GM18907 (cell line): ENCODE data around the gene KIF16B.
"Not testable (repeated sequence)": the region's sequence is repeated elsewhere in the genome, so short reads cannot be mapped to it uniquely, and the experiment has no call there.

Experiments
- ATAC-seq: cut with Tn5 transposase; IDR thresholded peaks from one replicate; pipeline ENCODE4 v1.9.1; 2021; ENCODE audit warnings: mild to moderate bottlenecking, moderate library complexity; ENCODE audit not compliant: unreplicated experiment

KIF16B gene

DNA sequence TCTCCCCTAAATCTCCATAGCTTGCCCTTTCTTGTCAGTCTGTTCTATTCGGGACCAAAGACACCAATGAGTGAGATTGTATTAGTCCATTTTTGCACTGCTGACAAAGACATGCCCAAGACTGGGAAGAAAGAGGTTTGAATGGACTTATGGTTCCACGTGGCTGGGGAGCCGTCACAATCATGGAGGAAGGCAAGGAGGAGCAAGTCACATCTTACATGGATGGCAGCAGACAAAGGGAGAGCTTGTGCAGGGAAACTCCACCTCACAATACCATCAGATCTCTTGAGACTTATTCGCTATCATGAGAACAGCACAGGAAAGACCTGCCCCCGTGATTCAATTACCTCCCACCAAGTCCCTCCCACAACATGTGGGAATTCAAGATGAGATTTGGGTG is 133.7 kb downstream of the KIF16B start:
- ATAC-seq, result not testable (repeated sequence)

- no peak for ATAC-seq
These were observed 135.1 kb downstream of the KIF16B start for GRCh38 chr20:16438100-16438499.

GRCh38 chr20:16437387-16437996 is 135.8 kb downstream of the KIF16B start:
- ATAC-seq, result no peak

DNA sequence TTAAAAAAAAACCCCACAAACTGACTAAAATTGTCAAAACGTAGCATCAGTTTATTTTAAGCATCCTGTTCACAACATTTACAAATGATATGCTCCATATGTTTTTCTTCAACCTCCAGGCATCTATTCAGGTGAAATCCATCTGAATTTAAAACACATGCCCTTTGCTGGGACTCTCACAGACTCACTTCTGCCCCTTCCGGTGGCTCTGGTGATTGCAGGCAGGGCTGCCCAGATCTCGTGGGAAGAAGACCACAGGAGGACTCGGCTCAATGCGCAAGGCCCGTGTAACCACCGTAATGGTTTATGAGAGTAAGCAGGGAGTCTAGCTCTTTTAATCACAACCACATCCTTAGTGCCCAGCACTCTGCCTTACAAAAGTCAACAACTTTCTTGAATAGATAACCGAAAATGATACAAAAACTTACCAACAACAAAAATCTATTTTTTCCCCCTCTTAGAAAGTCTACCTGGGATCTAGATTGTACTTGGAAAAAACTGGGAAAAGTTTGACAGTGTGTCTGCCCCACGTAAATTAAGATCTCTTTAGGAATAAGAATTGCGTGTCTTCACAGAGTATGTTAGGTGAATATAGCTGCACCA is 139.1 kb downstream of the KIF16B start:
- ATAC-seq, result peak; percentile 56

GRCh38 chr20:16433293-16433580 is 140.0 kb downstream of the KIF16B start:
- ATAC-seq, result no peak

DNA sequence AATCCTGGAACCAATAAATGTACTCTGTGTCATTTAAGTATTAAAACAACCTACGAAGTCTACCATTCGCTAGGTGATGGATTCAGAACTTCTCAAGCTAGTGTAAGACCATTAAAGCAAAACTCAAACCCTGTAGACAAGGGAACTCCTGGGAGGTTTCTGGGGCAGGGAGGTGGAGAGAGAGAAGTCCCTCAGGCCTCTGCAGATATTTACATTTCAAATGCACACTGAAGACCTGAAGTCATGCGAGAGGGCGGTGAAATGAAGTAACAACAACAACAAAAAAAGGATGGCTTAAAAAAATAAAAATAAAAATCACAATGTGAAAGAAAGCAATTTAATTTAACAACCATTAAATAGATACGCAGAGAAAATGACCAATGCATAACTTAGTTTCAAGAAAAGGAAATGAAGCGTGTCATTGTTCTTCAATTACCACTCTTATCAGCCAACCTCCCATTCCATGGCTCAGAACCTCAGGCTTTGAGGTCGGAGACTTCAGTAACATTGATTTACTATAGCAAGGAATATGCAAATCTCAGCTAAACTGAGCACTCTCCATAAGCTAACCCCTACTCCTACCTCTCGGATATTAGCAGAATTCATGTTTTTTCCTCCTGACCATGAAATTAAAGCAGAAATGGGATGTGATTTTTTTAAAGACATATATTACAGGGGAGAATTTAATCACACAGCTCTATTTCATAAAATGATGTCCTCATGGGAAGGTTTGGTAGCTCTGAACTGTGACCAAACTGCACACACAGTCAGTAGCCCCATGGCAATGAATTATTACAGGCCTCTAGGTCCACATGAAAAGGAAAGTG is 140.6 kb downstream of the KIF16B start:
- ATAC-seq, result no peak

GRCh38 chr20:16428112-16428511 is 145.1 kb downstream of the KIF16B start:
- ATAC-seq, result no peak

DNA sequence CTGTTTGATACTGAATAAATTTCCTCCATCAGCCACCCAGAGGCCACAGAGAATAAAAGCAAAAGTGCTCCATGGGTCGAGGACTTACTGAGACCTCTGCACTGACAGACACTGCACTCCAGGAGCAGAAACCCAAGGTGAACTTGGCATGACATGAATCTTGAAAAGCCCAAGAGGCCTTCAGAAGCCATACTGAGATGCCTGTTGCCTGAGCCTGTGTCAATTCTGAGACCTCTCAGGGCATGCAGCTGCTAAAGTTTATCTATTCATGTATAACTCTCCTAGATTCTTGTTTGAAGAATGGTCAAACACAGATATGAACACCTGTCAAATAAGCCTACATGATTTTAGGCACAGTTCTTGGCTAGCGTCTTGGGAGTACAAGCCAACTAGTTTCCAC is 145.7 kb downstream of the KIF16B start:
- ATAC-seq, result no peak

GRCh38 chr20:16424780-16425179 is 148.5 kb downstream of the KIF16B start:
- ATAC-seq, result no peak

- peak; percentile 73 for ATAC-seq
These were observed 149.7 kb downstream of the KIF16B start for GRCh38 chr20:16423311-16424212.

- no peak for ATAC-seq
These were observed 154.0 kb downstream of the KIF16B start for GRCh38 chr20:16419138-16419715.

- no peak for ATAC-seq
These were observed 154.6 kb downstream of the KIF16B start for GRCh38 chr20:16418616-16419015.

GRCh38 chr20:16417001-16417400 is 156.2 kb downstream of the KIF16B start:
- no peak for ATAC-seq

- ATAC-seq, result no peak
These were observed 157.9 kb downstream of the KIF16B start for GRCh38 chr20:16415071-16416053.

DNA sequence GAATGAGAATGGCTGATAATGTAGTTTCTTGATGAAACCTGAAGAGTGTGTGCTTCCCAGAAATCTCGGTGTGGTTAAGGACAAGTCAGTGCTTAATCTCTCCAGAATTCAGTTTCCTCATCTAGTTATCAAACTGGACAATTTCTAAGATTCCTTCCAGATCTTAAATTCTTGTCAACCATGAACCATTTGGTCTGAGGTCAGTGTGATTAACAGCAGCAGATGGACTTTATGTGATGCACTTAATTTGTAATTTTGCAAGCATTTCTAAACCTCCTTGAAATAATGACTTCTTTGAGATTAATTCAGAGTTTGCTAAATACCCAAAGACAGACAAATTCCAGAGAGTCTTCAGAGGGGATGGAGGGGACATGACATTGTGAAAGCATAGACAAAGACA is 160.3 kb downstream of the KIF16B start:
- no peak for ATAC-seq

GRCh38 chr20:16411361-16411760 is 161.9 kb downstream of the KIF16B start:
- ATAC-seq, result no peak

GRCh38 chr20:16410626-16411025 is 162.6 kb downstream of the KIF16B start:
- no peak for ATAC-seq

DNA sequence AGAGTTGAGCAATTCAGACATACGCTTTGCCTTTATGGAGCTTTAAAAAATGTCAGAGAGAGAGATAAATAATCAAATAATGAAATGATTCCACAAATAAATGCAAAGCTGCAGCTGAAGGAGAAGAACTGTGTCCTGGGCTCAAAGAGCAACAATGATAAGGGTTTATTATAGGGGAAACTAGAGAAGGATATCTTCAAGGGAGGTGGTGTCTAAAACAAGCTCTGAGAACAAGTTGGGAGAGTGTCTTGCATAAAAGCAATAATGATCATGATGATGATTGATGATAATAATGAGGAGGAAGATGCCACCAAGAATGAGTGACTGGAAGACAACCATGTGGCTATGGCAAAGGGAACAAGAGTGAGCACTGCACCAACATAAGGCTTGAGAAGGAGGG is 164.3 kb downstream of the KIF16B start:
- ATAC-seq, result no peak

DNA sequence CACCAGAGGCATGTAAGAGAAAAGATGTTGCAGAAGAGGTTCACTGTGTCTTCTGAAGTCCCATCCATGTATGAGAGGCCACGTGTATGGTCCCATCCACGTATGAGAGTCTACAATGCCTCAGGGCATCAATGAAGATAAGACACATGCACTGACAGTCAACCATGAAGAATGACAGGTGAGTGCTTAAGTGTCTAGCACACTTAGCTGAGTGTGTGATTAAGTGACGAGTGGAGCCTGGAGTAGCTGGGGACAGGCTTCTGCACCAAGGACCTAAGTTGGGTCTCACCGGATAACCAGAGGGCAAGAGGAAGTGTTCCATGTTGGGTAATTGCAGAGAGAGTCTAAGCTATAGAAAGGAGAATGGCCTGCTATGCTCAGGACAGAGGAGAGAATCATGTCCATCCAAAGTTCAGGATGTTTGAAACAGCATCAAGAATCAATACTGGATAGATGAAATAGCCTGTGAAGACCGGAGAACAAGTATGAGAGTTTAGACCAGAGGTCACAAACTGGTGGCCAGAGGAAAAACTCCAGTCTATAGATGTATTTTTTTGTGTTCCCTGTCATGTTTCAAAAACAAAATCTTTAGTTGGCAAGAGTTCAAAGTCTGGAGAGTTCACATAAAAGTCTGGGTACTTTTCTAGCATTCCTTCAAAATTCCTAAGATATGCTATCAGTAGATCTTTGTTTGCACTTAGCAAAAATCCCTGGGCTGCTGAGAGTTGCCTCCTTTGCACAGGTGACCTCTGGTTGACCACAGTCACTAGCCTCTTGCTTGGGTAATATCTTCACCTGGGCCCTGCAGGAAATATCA is 165.8 kb downstream of the KIF16B start:
- ATAC-seq, result no peak
